Esophagus muscularis mucosa (tissue), 4 donors: Measurements from ENCODE around the gene KRTCAP3. TPM values are rescaled to one million over a fixed set of nuclear protein-coding genes. Genes with fewer than 3 reads are reported as not detected.
A peak's percentile ranks its signal among the peaks of the same experiment; 100 is the strongest.

Source experiments
- DNase-seq: peaks from one replicate; pipeline ENCODE4 v3.0.0-alpha.2; 2017; ENCODE audit errors: extremely low spot score
- H3K27ac ChIP-seq, 4 donors: fragments of 200-600 bp; sonication (generic); replicated peaks in 1 of 4; 1 replicate in 3 of 4; 2 replicates in 1 of 4; pipeline ENCODE4 v1.5.1; 2016 to 2019; ENCODE audit warnings: mild to moderate bottlenecking in 1 of 4
- H3K27me3 ChIP-seq, 4 donors: fragments of 200-600 bp; sonication (generic); one replicate each; pipeline versions ENCODE4 v1.5.1 to v1.6.0; 2016 to 2019
- H3K36me3 ChIP-seq, 4 donors: fragments of 200-600 bp; sonication (generic); one replicate each; pipeline ENCODE4 v1.5.1; 2016 to 2019
- H3K4me1 ChIP-seq, 4 donors: fragments of 200-600 bp; sonication (generic); one replicate each; pipeline ENCODE4 v1.5.1; 2016 to 2019
- H3K4me3 ChIP-seq, 4 donors: fragments of 200-600 bp; sonication (generic); 1 replicate in 2 of 4; 2 replicates in 2 of 4; pipeline ENCODE4 v1.5.1; 2016 to 2019; ENCODE audit warnings: mild to moderate bottlenecking in 4 of 4, moderate library complexity in 1 of 4
- H3K9me3 ChIP-seq, 4 donors: fragments of 200-600 bp; sonication (generic); 1 replicate in 3 of 4; 2 replicates in 1 of 4; pipeline ENCODE4 v1.5.1; 2016 to 2019
- CTCF ChIP-seq, 3 experiments: fragments of 200-600 bp in 2 of 3; fragments of 450-650 bp in 1 of 3; sonication (generic) in 2 of 3; IDR thresholded peaks; one replicate each; pipeline ENCODE4 v1.5.1; 2017 to 2019; ENCODE audit warnings: antibody characterized with exemption in 3 of 3, mild to moderate bottlenecking in 2 of 3, moderate library complexity in 1 of 3
- EP300 ChIP-seq: sonication (generic); formaldehyde crosslinking; IDR thresholded peaks from one replicate; pipeline ENCODE4 v1.6.1; 2017; ENCODE audit warnings: antibody characterized with exemption
- POLR2A ChIP-seq: fragments of 450-650 bp; IDR thresholded peaks from one replicate; pipeline ENCODE4 v1.6.1; 2017; ENCODE audit warnings: antibody characterized with exemption, moderate library complexity, mild to moderate bottlenecking, low read depth
- POLR2AphosphoS5 ChIP-seq, 2 donors: sonication (generic); formaldehyde crosslinking; IDR thresholded peaks; one replicate each; pipeline ENCODE4 v1.6.1; 2017; ENCODE audit warnings: antibody characterized with exemption in 2 of 2
- WGBS: methylation state at CpG from one replicate; pipeline ENCODE4 v1.1.5; 2018; 5-methylcytosine and 5-hydroxymethylcytosine counted together
- intact Hi-C: fragments of 100-400 bp; cut with DNase I; formaldehyde crosslinking; loops from one replicate; pipeline ENCODE4 v1.15.1; 2023
- total RNA-seq, 4 donors: library from RNA; depleted of rRNA; stranded (reverse); fragments of >200 nt; gene quantifications; one replicate each; pipeline versions ENCODE4 v1.1.0 to v1.2.1, GENCODE V29; 2016

KRTCAP3 gene
- total RNA-seq, 4 donors from 2014 or later, result 0.45 TPM; not detected in 3

- no peaks in the 10 kb centered on the region for H3K27me3 ChIP-seq
- WGBS, result 95% methylated on average over 8 of the region's 8 CpGs
- TF ChIP-seq CTCF (IDR thresholded peaks at IDR 0.05) (no peak), EP300 (no peak), POLR2AphosphoS5 (IDR thresholded peaks at IDR 0.05) (no peak), POLR2A (no peak)
- H3K4me3 ChIP-seq, result no peak overlapping the region
- DNase-seq, result no peak
- intact Hi-C loops, result no loop called here
- peaks cover 35 to 86% (median 73%) of the 10 kb centered on the region in 4 donors for H3K36me3 ChIP-seq
- H3K27ac ChIP-seq, result no peak overlapping the region
- no peaks in the 10 kb centered on the region for H3K4me1 ChIP-seq
- H3K9me3 ChIP-seq, result no peaks in the 10 kb centered on the region
Measured at GRCh38 chr2:27461118-27461517, 18.9 kb downstream of the KRTCAP3 start.

GRCh38 chr2:27464443-27464842 lies 22.3 kb downstream of the KRTCAP3 start:
- intact Hi-C loops, result no loop called here
- H3K9me3 ChIP-seq, result no peaks in the 10 kb centered on the region
- 98% methylated on average over 7 of the region's 7 CpGs for WGBS
- no peak overlapping the region for H3K4me3 ChIP-seq
- no peak for DNase-seq
- H3K27me3 ChIP-seq, result no peaks in the 10 kb centered on the region
- H3K4me1 ChIP-seq, result no peaks in the 10 kb centered on the region
- peaks cover 2 to 74% (median 42%) of the 10 kb centered on the region in 4 donors for H3K36me3 ChIP-seq
- H3K27ac ChIP-seq, result no peak overlapping the region
- no peak for TF ChIP-seq CTCF (IDR thresholded peaks at IDR 0.05)
- TF ChIP-seq POLR2A, result no peak
- no peak for TF ChIP-seq POLR2AphosphoS5 (IDR thresholded peaks at IDR 0.05)
- TF ChIP-seq EP300, result no peak

GRCh38 chr2:27471961-27472360 lies 29.8 kb downstream of the KRTCAP3 start:
- DNase-seq, result no peak
- no peak overlapping the region for H3K4me3 ChIP-seq
- no peaks in the 10 kb centered on the region for H3K4me1 ChIP-seq
- peaks cover 17 to 88% (median 48%) of the 10 kb centered on the region in 4 donors for H3K36me3 ChIP-seq
- no peak overlapping the region for H3K27ac ChIP-seq
- TF ChIP-seq CTCF (IDR thresholded peaks at IDR 0.05) (no peak), POLR2AphosphoS5 (IDR thresholded peaks at IDR 0.05) (no peak), POLR2A (no peak), EP300 (no peak)
- H3K27me3 ChIP-seq, result no peaks in the 10 kb centered on the region
- intact Hi-C loops, result no loop called here
- WGBS, result 96% methylated on average over 5 of the region's 5 CpGs
- no peaks in the 10 kb centered on the region for H3K9me3 ChIP-seq

GRCh38 chr2:27485496-27485895 lies 43.3 kb downstream of the KRTCAP3 start:
- intact Hi-C loops, result loop anchor here (5.0 kb wide), 1 partner anchor 58 kb away; the partner anchor contains the start of gene NRBP1
- Histone ChIP-seq H3K4me1 (peaks cover 7 to 24% (median 19%) of the 10 kb centered on the region in 4 donors), H3K27ac (no peak overlapping the region), H3K27me3 (no peaks in the 10 kb centered on the region), H3K36me3 (peaks cover 17 to 50% (median 43%) of the 10 kb centered on the region in 4 donors), H3K9me3 (no peaks in the 10 kb centered on the region), H3K4me3 (no peak overlapping the region)
- DNase-seq, result no peak
- TF ChIP-seq POLR2AphosphoS5 (IDR thresholded peaks at IDR 0.05) (no peak), EP300 (no peak), POLR2A (no peak), CTCF (IDR thresholded peaks at IDR 0.05) (no peak)
- 67% methylated on average over 3 of the region's 3 CpGs for WGBS

GRCh38 chr2:27489118-27489497 lies 46.9 kb downstream of the KRTCAP3 start:
- WGBS, result 3% methylated on average over 11 of the region's 11 CpGs
- TF ChIP-seq POLR2A (no peak), CTCF (IDR thresholded peaks at IDR 0.05) (peak in 1 of 3 experiments; percentile 19)
- peak overlapping the region; percentile 73 to 82 (median 76) for H3K27ac ChIP-seq
- intact Hi-C loops, result loop anchor here (5.0 kb wide), 1 partner anchor 62 kb away; the partner anchor contains the start of gene NRBP1
- peak overlapping the region; percentile 62 to 70 (median 66) for H3K4me3 ChIP-seq
- peaks cover 0 to 22% (median 13%) of the 10 kb centered on the region in 4 donors for H3K36me3 ChIP-seq
- peaks cover 7 to 28% (median 23%) of the 10 kb centered on the region in 4 donors for H3K4me1 ChIP-seq
- H3K27me3 ChIP-seq, result no peaks in the 10 kb centered on the region
- DNase-seq, result no peak
- H3K9me3 ChIP-seq, result no peaks in the 10 kb centered on the region
